ENCODE results near the gene PIF1. TPM values are rescaled to one million over a fixed set of nuclear protein-coding genes. Genes with fewer than 3 reads are reported as not detected.

The PIF1 gene
- total RNA-seq, 4 donors from 2014 or later: 0.63 to 1.4 (median 1.0) TPM; not detected in 1

DNA sequence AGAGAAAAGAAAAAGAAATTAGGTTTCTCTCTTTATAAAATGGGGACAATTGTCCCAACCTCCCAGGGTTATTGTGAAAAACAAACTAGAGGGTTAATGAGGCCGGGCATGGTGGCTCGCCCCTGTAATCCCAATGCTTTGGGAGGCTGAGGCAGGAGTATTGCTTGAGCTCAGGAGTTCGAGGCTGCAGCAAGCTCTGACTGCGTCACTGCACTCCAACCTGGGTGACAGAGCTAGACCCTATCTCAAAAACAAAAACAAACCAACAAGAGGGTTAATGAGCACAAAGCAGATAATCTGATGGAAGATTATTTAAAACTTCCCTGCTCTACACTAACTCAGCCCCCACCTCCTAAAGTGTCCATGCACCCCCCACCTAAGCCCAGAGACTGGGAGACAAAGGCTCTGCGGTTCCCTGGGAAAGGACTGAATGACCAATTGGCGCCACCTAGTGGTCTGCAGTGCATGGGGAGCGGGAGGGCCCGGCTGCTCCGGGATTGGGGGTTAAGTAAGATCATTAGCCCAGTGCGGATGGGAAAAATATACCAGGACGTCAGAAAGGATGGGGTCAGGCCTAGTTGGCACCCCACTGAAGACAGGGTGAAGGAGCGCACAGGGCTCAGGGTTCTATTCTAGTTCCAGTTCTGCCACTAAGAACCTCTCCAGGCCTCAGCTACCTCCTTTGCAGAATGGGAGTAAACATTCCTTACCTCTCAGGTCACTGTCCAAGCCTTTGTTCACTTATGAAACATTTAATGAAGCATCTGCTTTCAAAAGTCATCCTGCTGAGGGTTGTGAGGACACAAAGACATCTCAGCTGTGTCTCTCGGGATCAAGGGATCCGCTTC, 15.6 kb downstream of the PIF1 start:
- TF ChIP-seq, protein P1, sequence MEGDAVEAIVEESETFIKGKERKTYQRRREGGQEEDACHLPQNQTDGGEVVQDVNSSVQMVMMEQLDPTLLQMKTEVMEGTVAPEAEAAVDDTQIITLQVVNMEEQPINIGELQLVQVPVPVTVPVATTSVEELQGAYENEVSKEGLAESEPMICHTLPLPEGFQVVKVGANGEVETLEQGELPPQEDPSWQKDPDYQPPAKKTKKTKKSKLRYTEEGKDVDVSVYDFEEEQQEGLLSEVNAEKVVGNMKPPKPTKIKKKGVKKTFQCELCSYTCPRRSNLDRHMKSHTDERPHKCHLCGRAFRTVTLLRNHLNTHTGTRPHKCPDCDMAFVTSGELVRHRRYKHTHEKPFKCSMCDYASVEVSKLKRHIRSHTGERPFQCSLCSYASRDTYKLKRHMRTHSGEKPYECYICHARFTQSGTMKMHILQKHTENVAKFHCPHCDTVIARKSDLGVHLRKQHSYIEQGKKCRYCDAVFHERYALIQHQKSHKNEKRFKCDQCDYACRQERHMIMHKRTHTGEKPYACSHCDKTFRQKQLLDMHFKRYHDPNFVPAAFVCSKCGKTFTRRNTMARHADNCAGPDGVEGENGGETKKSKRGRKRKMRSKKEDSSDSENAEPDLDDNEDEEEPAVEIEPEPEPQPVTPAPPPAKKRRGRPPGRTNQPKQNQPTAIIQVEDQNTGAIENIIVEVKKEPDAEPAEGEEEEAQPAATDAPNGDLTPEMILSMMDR (IDR thresholded peaks at IDR 0.05): peak in 1 of 3 donors; percentile 52
- ATAC-seq (ENCODE audit: low FRiP score) (peak; percentile 85), DNase-seq (ENCODE audit: low spot score) (peak; percentile 87)

DNA sequence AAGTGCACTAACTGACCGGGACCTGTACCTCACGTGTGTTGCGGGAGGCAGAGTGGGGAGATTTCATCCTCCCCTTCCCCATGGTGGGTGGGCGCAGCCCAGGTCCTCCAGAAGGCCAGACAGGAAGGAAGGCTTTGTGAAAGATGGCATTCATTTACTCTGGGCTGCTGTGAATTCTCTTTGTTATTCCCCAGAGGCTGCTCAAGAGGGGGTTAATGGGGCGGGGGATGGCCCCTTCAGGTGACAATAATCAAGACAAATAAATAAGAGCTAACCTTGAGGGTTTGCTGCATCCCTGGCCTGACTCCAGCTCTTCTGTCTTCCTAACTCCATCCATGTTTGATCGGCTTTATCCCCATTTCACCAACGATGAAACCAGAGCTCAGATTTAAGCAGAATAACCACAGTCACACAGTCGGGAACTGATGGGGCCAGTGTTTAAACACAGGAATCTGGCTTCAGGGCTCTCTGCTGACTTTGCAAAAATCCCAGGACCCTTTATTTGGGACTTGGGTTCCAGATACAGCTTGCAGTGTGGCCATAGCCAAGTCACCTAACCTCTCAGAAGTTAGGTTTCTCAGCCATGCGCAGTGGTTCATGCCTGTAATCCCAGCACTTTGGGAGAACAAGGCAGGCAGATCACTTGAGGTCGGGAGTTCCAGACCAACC, 16.5 kb downstream of the PIF1 start:
- DNase-seq (ENCODE audit: low spot score) (no peak), ATAC-seq (ENCODE audit: low FRiP score) (no peak)
- TF ChIP-seq, protein P1 (IDR thresholded peaks at IDR 0.05): no peak

DNA sequence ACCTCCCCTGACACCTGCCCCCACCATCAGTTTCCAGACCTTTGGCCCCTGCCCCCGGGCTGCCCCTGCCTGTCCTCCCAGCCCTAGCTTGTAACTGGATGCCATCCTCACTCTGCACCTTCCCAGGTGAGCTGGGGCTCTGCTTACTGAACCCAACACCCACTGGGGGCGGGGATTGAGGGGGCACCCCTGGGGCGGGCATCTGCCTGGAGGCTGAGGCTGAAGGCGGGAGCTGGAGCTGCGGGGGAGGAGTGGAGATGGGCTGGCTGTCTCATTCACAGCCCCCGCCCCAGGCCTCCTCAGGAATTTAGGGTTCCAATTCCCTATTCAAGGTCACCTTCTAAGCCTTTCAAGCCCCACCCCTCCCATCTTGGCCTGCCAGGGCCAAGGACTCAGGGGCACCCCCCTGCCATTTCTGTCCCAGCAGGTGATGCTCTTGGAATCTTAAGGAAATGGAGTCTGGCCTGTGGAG, 17.7 kb downstream of the PIF1 start:
- DNase-seq (ENCODE audit: low spot score) (no peak), ATAC-seq (ENCODE audit: low FRiP score) (no peak)
- TF ChIP-seq, protein P1 (IDR thresholded peaks at IDR 0.05): no peak

DNA sequence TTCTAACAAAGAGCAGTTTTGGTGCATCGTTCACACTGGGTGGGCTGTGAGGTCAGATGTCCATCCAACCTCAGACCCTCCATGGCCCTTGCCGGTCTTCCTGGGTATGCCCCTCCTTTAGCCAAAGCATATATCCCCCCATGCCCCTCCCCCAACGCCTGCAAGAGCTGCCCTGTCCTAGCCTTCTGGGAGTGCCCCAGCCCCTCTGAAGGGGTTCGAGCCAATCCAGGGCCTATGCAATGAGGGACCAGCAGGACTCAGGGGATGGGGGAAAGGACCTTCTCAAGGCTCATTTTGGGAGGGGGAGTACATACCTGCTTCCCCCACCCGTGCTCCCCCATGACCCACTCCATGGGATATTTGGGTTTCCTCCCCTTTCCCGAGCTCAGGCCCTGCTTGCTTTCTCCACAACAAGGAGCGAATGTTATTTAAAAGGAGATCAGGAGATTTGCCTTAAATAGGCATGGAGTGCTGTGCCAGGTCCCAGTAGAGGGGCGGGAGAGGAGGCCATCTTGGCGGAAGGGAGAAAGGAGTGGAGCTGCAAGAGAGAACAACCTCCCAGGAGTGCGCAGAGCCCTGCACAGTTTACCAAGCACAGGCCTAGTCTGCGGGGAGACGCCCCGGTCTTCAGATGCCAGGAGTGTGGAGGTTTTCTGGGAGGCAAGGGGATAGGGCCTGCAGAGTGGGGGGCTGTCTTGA, 18.2 kb downstream of the PIF1 start:
- TF ChIP-seq, protein P1 (IDR thresholded peaks at IDR 0.05): no peak
- ATAC-seq (ENCODE audit: low FRiP score) (no peak), DNase-seq (ENCODE audit: low spot score) (no peak)

DNA sequence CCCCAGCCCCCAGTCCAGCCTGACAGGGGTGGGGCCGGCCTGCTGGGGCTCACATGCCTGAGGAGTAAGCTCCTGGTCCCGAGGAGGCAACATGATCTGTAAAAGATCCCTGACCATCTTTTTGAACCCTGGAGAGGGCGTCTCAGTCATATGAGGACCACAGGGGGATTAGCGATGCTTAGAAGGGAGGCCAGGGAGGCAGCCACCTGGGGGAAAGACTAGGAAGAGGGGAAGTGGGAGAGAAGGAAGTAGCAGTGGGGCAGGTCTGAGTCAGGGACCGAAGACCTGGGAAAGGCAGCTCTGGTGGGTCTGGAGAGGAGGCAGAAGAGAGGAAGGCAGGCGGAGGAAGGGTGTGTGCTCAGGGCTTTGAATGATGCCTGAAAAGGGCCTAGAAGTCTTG, 18.9 kb downstream of the PIF1 start:
- TF ChIP-seq, protein P1 (IDR thresholded peaks at IDR 0.05): no peak
- DNase-seq (ENCODE audit: low spot score): no peak

DNA sequence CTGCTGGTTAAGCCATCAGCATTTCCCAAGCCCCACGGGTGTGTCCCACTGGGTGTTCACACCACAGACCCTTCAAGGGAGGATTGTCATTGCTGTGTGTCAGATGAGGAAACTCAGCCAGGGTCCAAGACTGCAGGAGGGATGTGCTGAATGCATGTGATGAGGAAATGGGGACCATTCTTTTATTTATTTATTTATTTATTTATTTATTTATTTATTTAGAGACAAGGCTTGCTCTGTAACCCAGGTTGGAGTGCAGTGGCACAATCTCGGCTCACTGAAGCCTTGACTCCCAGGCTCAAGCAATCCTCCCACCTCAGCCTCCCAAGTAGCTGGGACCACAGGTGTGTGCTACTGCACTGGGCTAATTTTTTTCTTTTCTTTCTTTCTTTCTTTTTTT, 20.8 kb downstream of the PIF1 start:
- no peak for DNase-seq (ENCODE audit: low spot score)
- TF ChIP-seq, protein P1 (IDR thresholded peaks at IDR 0.05): no peak
- ATAC-seq (ENCODE audit: low FRiP score): no peak

More for the DNA sequence above, 18.9 kb downstream of the PIF1 start:
- ATAC-seq (ENCODE audit: low FRiP score): no peak

All from omental fat pad (tissue), 4 donors.